ENCODE data around the gene AADAC. TPM values are rescaled to one million over a fixed set of nuclear protein-coding genes. Genes with fewer than 3 reads are reported as not detected.
"Not testable (repeated sequence)": the region's sequence is repeated elsewhere in the genome, so short reads cannot be mapped to it uniquely, and the experiment has no call there.

AADAC gene, protein sequence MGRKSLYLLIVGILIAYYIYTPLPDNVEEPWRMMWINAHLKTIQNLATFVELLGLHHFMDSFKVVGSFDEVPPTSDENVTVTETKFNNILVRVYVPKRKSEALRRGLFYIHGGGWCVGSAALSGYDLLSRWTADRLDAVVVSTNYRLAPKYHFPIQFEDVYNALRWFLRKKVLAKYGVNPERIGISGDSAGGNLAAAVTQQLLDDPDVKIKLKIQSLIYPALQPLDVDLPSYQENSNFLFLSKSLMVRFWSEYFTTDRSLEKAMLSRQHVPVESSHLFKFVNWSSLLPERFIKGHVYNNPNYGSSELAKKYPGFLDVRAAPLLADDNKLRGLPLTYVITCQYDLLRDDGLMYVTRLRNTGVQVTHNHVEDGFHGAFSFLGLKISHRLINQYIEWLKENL
- not detected for total RNA-seq
- polyA plus RNA-seq (2013, experiment 1 of 2), result not detected
- not detected for polyA plus RNA-seq (2013, experiment 2 of 2)
- long read RNA-seq, experiment 1, result 0 reads
- long read RNA-seq, experiment 2, result 0 reads
- long read RNA-seq, experiment 3, result 0 reads
- long read RNA-seq, experiment 4, result 0 reads

DNA sequence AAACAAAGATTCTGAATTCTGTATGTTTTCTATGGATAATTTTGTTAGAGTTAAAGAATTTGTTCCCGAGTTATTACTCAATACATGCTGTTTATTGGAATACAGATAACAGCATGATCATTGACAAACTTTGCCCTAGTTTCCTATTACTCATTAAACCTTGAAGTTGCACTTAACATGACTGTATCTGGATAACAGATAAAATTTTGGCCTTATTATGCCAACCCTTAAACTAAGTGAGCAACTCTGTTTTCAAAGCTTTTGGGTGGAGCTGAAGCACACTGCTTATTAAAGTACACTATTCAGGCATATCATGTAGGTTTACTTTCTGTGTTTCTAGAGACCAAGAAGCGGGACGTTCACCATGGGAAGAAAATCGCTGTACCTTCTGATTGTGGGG lies at the start of gene AADAC:
Gene AADAC, plus strand, starts transcription at position 318 of the 400 bp plus-strand sequence. Its CDS starts 47 bp downstream, at position 365.
- Histone ChIP-seq H3K36me3 (ENCODE audit: control insufficient read depth, insufficient read depth, low read length) (no peaks in the 10 kb centered on the region), H3K4me3 (ENCODE audit: low read length) (no peak within 1 kb of the TSS), H3K27ac (ENCODE audit: low read depth, low read length) (no peak within 1 kb of the TSS), H3K4me1 (ENCODE audit: control insufficient read depth, insufficient read depth, low read length) (no peaks in the 10 kb centered on the region), H3K27me3 (ENCODE audit: control insufficient read depth, insufficient read depth, low read length, poor library complexity, severe bottlenecking) (no peaks in the 10 kb centered on the region), H3K9me3 (ENCODE audit: control insufficient read depth, low read length) (peaks cover 10% of the 10 kb centered on the region), H3K9ac (ENCODE audit: extremely low read depth, low read length, poor library complexity, severe bottlenecking) (no peak within 1 kb of the TSS)
- Mint-ChIP-seq H3K36me3 (ENCODE audit: low read depth) (no peaks in the 10 kb centered on the region), H3K27me3 (ENCODE audit: insufficient read depth) (no peaks in the 10 kb centered on the region), H3K4me3 (no peak within 1 kb of the TSS), H3K4me1 (peaks cover 9% of the 10 kb centered on the region), H3K27ac (no peak within 1 kb of the TSS), H3K9me3 (no peaks in the 10 kb centered on the region)
- DNase-seq, result no peak
- TF ChIP-seq, protein P1, sequence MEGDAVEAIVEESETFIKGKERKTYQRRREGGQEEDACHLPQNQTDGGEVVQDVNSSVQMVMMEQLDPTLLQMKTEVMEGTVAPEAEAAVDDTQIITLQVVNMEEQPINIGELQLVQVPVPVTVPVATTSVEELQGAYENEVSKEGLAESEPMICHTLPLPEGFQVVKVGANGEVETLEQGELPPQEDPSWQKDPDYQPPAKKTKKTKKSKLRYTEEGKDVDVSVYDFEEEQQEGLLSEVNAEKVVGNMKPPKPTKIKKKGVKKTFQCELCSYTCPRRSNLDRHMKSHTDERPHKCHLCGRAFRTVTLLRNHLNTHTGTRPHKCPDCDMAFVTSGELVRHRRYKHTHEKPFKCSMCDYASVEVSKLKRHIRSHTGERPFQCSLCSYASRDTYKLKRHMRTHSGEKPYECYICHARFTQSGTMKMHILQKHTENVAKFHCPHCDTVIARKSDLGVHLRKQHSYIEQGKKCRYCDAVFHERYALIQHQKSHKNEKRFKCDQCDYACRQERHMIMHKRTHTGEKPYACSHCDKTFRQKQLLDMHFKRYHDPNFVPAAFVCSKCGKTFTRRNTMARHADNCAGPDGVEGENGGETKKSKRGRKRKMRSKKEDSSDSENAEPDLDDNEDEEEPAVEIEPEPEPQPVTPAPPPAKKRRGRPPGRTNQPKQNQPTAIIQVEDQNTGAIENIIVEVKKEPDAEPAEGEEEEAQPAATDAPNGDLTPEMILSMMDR (conservative IDR thresholded peaks at IDR 0.05), result no peak
- 81 to 95% methylated on average over 3 to 4 of the region's 4 CpGs for WGBS, 2 experiments (ENCODE audit: insufficient coverage in 1 of 2, insufficient read length in 1 of 2)

DNA sequence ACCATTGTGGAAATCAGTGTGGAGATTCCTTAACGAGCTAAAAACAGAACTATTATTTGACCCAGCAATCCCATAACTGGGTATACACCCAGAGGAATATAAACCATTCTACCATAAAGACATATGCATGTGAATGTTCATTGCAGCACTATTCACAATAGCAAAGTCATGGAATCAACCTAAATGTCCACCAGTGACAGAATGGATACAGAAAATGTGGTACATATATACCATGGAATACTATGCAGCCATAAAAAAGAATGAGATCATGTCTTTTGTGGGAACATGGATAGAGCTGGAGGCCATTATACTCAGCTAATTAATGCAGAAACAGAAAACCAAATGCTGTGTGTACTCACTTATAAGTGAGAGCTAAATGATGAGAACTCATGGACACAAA lies 49.2 kb upstream of the AADAC start:
- H3K27me3 ChIP-seq (ENCODE audit: control insufficient read depth, insufficient read depth, low read length, poor library complexity, severe bottlenecking); H3K4me1 ChIP-seq (ENCODE audit: control insufficient read depth, insufficient read depth, low read length); H3K27ac ChIP-seq (ENCODE audit: low read depth, low read length); H3K4me3 ChIP-seq (ENCODE audit: low read length); H3K4me1 Mint-ChIP-seq; H3K9me3 Mint-ChIP-seq; H3K9me3 ChIP-seq (ENCODE audit: control insufficient read depth, low read length); H3K36me3 Mint-ChIP-seq (ENCODE audit: low read depth); DNase-seq; H3K36me3 ChIP-seq (ENCODE audit: control insufficient read depth, insufficient read depth, low read length); H3K27ac Mint-ChIP-seq; H3K9ac ChIP-seq (ENCODE audit: extremely low read depth, low read length, poor library complexity, severe bottlenecking); H3K4me3 Mint-ChIP-seq; H3K27me3 Mint-ChIP-seq (ENCODE audit: insufficient read depth): not testable (repeated sequence)
- 93% methylated on average over 1 of the region's 1 CpG; no CpG with 5 or more reads in 1 of the 2 experiments for WGBS, 2 experiments (ENCODE audit: insufficient coverage in 1 of 2, insufficient read length in 1 of 2)

DNA sequence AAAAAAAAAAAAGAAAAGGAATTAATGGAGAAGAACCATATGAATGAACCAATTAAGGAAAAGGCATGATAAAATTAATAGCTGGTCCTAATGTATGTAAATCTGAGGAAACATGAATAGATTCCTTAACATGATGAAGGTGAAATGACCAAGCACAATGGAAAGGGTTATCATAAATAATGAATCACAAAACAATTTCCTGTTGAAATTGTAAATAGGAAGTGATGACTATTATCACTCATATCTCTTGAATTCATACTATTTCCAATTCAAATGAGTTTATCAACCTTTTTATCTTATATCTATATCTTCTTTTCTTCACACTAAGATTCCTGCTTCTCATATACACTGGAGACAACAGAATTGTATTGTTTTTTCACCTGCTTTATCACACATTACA lies 48.2 kb upstream of the AADAC start:
- TF ChIP-seq, protein P1 (conservative IDR thresholded peaks at IDR 0.05), result no peak
- no peak overlapping the region for H3K27ac ChIP-seq (ENCODE audit: low read depth, low read length)
- H3K9me3 ChIP-seq (ENCODE audit: control insufficient read depth, low read length), result peaks cover 6% of the 10 kb centered on the region
- no peaks in the 10 kb centered on the region for H3K27me3 ChIP-seq (ENCODE audit: control insufficient read depth, insufficient read depth, low read length, poor library complexity, severe bottlenecking)
- Mint-ChIP-seq H3K4me1 (peaks cover 2% of the 10 kb centered on the region), H3K27ac (no peak overlapping the region), H3K9me3 (no peaks in the 10 kb centered on the region), H3K36me3 (ENCODE audit: low read depth) (no peaks in the 10 kb centered on the region), H3K27me3 (ENCODE audit: insufficient read depth) (no peaks in the 10 kb centered on the region), H3K4me3 (no peak overlapping the region)
- no peaks in the 10 kb centered on the region for H3K36me3 ChIP-seq (ENCODE audit: control insufficient read depth, insufficient read depth, low read length)
- no peak overlapping the region for H3K4me3 ChIP-seq (ENCODE audit: low read length)
- no peaks in the 10 kb centered on the region for H3K4me1 ChIP-seq (ENCODE audit: control insufficient read depth, insufficient read depth, low read length)
- no peak for DNase-seq
- no peak overlapping the region for H3K9ac ChIP-seq (ENCODE audit: extremely low read depth, low read length, poor library complexity, severe bottlenecking)
